ENCODE results near the gene ASXL1. TPM values are rescaled to one million over a fixed set of nuclear protein-coding genes. Genes with fewer than 3 reads are reported as not detected.

ASXL1 gene
- total and polyA plus RNA-seq, 2 donors (not counting 1 experiment from before 2014, with no cell fraction given) = 93.0 to 180 TPM

DNA sequence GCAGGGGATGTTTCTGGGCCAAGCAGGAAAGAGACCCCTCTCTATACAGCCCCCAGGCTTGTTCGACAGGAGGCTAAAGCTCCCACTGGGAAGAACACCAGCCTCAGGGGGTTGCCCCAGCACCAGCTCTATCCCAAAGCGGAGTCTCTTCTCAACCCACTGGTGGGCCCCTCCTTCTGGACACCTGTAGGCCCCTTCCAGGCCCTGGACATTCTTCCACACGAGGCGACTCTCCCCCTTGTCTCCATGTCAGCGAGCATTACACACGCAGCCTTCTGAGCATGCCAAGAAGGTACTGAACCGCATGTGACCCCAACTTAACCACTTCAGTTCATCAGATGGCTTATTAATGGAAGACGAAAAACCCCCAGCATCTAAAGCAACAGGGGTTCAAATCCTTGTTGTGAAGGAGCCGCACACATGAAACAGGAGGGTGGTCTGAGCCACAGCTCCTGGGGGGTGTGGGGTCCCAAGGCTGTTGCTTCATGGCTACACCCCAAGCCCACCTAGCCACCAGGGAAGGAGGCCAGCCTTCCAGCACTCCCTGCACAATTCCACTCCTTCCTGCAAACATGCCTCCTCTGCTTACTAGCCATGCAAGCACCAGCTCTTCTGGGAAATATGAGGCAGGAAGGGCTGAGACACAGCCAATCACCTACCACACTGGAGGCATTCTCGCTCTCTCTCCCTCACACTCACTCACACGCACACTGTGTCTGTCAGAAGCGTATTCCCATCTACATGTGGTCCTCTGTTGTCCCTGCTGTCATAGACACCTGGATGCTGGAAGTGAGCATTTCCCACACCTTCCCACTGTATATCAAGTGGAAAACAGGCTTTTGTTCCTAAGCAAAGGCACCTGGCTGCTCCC lies 122.5 kb downstream of the ASXL1 start:
- WGBS (ENCODE audit: insufficient coverage) = 92% methylated on average over 10 of the region's 12 CpGs
- intact Hi-C loops (cut with micrococcal nuclease) = loop anchor here (10.0 kb wide), 1 partner anchor 284 kb away; the partner anchor contains the start of gene DNMT3B
- no peak overlapping the region for H3K4me3 ChIP-seq (ENCODE audit: control extremely low read depth in 1 of 5, extremely low read depth in 1 of 5, insufficient read depth in 1 of 5, low read depth in 2 of 5, low read length in 4 of 5)
- H3K27ac ChIP-seq (ENCODE audit: low read length in 2 of 2) = no peak overlapping the region
- peaks cover 19 to 37% of the 10 kb centered on the region in 2 donors for H3K4me1 ChIP-seq (ENCODE audit: control insufficient read depth in 2 of 2, insufficient read depth in 2 of 2, low read length in 2 of 2)
- no peak overlapping the region for H2AFZ ChIP-seq (ENCODE audit: insufficient read depth, low read depth, low read length, poor library complexity, severe bottlenecking)
- no peak for ATAC-seq (ENCODE audit: low read depth)
- no peaks in the 10 kb centered on the region for H3K9me3 Mint-ChIP-seq (ENCODE audit: insufficient read depth)
- no peak for DNase-seq
- no peak overlapping the region for H3K4me3 Mint-ChIP-seq
- H3K9ac ChIP-seq (ENCODE audit: low read length) = no peak overlapping the region
- H3K4me1 Mint-ChIP-seq = peaks cover 25% of the 10 kb centered on the region
- no peaks in the 10 kb centered on the region for H3K36me3 ChIP-seq (replicated peaks in 1 of 2; ENCODE audit: control extremely low read depth in 1 of 2, control insufficient read depth in 1 of 2, extremely low read depth in 1 of 2, insufficient read depth in 2 of 2, low read length in 1 of 2)
- peaks cover 0 to 12% (median 2%) of the 10 kb centered on the region in 4 experiments for H3K27me3 ChIP-seq (replicated peaks in 1 of 4; ENCODE audit: control extremely low read depth in 1 of 4, control insufficient read depth in 3 of 4, insufficient read depth in 4 of 4, low read length in 3 of 4)
- no peak overlapping the region for H3K27ac Mint-ChIP-seq
- H3K27me3 Mint-ChIP-seq = peaks cover 5% of the 10 kb centered on the region
- H4K20me1 ChIP-seq (ENCODE audit: control insufficient read depth, insufficient read depth, low read length, poor library complexity, severe bottlenecking) = no peaks in the 10 kb centered on the region
- TF ChIP-seq EZH2 (IDR thresholded peaks at IDR 0.05; ENCODE audit: borderline replicate concordance, insufficient read depth, low read depth, low read length, poor library complexity, severe bottlenecking) = no peak
- TF ChIP-seq CTCF (IDR thresholded peaks at IDR 0.05) = no peak
- H3K79me2 ChIP-seq (ENCODE audit: control insufficient read depth, insufficient read depth, low read length) = peaks cover 5% of the 10 kb centered on the region
- peaks cover 0 to 3% (median 0%) of the 10 kb centered on the region in 3 donors for H3K9me3 ChIP-seq (ENCODE audit: control extremely low read depth in 1 of 3, control insufficient read depth in 2 of 3, insufficient read depth in 1 of 3, low read length in 2 of 3)
- ChIA-PET POLR2A (no interaction called here), CTCF (no interaction called here)
- no peak overlapping the region for H3K4me2 ChIP-seq (replicated peaks; ENCODE audit: low read depth, low read length, poor library complexity, severe bottlenecking)
